ENCODE measurements around the gene PSMB2. TPM values are rescaled to one million over a fixed set of nuclear protein-coding genes. Genes with fewer than 3 reads are reported as not detected.

Gene PSMB2
- total RNA-seq, 1 donor from 2014 or later, result 98.6 TPM

GRCh38 chr1:35650416-35650815 lies 9.1 kb upstream of the PSMB2 start:
- DNase-seq (ENCODE audit: low read depth), result no peak
- Histone ChIP-seq H3K9ac (ENCODE audit: low read length) (no peak overlapping the region), H3K4me2 (ENCODE audit: low read length) (no peak overlapping the region), H3K79me2 (ENCODE audit: insufficient read depth, low read length) (no peaks in the 10 kb centered on the region), H3K4me1 (ENCODE audit: insufficient read depth, low read length) (no peaks in the 10 kb centered on the region), H2AFZ (ENCODE audit: low read depth, low read length) (no peak overlapping the region), H4K20me1 (ENCODE audit: insufficient read depth, low read length) (no peaks in the 10 kb centered on the region), H3K9me3 (ENCODE audit: insufficient read depth, low read depth, low read length) (no peaks in the 10 kb centered on the region), H3K4me3 (ENCODE audit: insufficient read depth, low read depth, low read length) (no peak overlapping the region), H3K27ac (ENCODE audit: low read depth, low read length) (no peak overlapping the region), H3K36me3 (ENCODE audit: insufficient read depth, low read length) (no peaks in the 10 kb centered on the region), H3K27me3 (ENCODE audit: insufficient read depth, low read length) (peaks cover 25% of the 10 kb centered on the region)
- H3K4me1 Mint-ChIP-seq (ENCODE audit: low read depth, unreplicated experiment), result peaks cover 6% of the 10 kb centered on the region
- no peak for FAIRE-seq
- peaks cover 2% of the 10 kb centered on the region for H3K9me3 Mint-ChIP-seq (ENCODE audit: unreplicated experiment)
- no peak overlapping the region for H3K4me3 Mint-ChIP-seq (ENCODE audit: unreplicated experiment)
- peaks cover 49% of the 10 kb centered on the region for H3K27me3 Mint-ChIP-seq (ENCODE audit: low read depth, unreplicated experiment)
- no peak for TF ChIP-seq EZH2 (IDR thresholded peaks at IDR 0.05; ENCODE audit: insufficient read depth, low read length)
- TF ChIP-seq CTCF (IDR thresholded peaks at IDR 0.05; ENCODE audit: insufficient read depth, low read depth, low read length), result no peak
- peaks cover 2% of the 10 kb centered on the region for H3K36me3 Mint-ChIP-seq (ENCODE audit: low read depth, unreplicated experiment)
- H3K27ac Mint-ChIP-seq (ENCODE audit: unreplicated experiment), result no peak overlapping the region

- H3K4me3 Mint-ChIP-seq (ENCODE audit: unreplicated experiment), result no peak overlapping the region
Observed at GRCh38 chr1:35646043-35646442, 4.7 kb upstream of the PSMB2 start.

More at GRCh38 chr1:35646043-35646442, 4.7 kb upstream of the PSMB2 start:
- H3K36me3 Mint-ChIP-seq (ENCODE audit: low read depth, unreplicated experiment), result no peaks in the 10 kb centered on the region
- no peak overlapping the region for H3K9ac ChIP-seq (ENCODE audit: low read length)
- H3K4me1 Mint-ChIP-seq (ENCODE audit: low read depth, unreplicated experiment), result peaks cover 6% of the 10 kb centered on the region
- H3K4me1 ChIP-seq (ENCODE audit: insufficient read depth, low read length), result no peaks in the 10 kb centered on the region
- no peak overlapping the region for H3K27ac ChIP-seq (ENCODE audit: low read depth, low read length)
- DNase-seq (ENCODE audit: low read depth), result no peak
- no peaks in the 10 kb centered on the region for H3K9me3 ChIP-seq (ENCODE audit: insufficient read depth, low read depth, low read length)
- H3K4me2 ChIP-seq (ENCODE audit: low read length), result no peak overlapping the region
- H3K27me3 Mint-ChIP-seq (ENCODE audit: low read depth, unreplicated experiment), result peaks cover 15% of the 10 kb centered on the region
- no peak for TF ChIP-seq EZH2 (IDR thresholded peaks at IDR 0.05; ENCODE audit: insufficient read depth, low read length)
- peak; percentile 9 for TF ChIP-seq CTCF (IDR thresholded peaks at IDR 0.05; ENCODE audit: insufficient read depth, low read depth, low read length)
- no peaks in the 10 kb centered on the region for H3K36me3 ChIP-seq (ENCODE audit: insufficient read depth, low read length)
- no peaks in the 10 kb centered on the region for H4K20me1 ChIP-seq (ENCODE audit: insufficient read depth, low read length)
- FAIRE-seq, result peak; percentile 41
- no peak overlapping the region for H3K4me3 ChIP-seq (ENCODE audit: insufficient read depth, low read depth, low read length)
- peaks cover 6% of the 10 kb centered on the region for H3K79me2 ChIP-seq (ENCODE audit: insufficient read depth, low read length)
- H2AFZ ChIP-seq (ENCODE audit: low read depth, low read length), result no peak overlapping the region
- H3K27ac Mint-ChIP-seq (ENCODE audit: unreplicated experiment), result no peak overlapping the region
- H3K27me3 ChIP-seq (ENCODE audit: insufficient read depth, low read length), result peaks cover 13% of the 10 kb centered on the region
- peaks cover 3% of the 10 kb centered on the region for H3K9me3 Mint-ChIP-seq (ENCODE audit: unreplicated experiment)

Data from astrocyte (in vitro differentiated cells and primary cell).